ENCODE data around the gene ME3. TPM values are rescaled to one million over a fixed set of nuclear protein-coding genes. Genes with fewer than 3 reads are reported as not detected.

The ME3 gene
- 10 to 100 TPM in 2 of 12 donors, 1 to 10 TPM in 9, not detected in 1; 5.7 to 15.6 (median 8.1) TPM for polyA plus RNA-seq (ENCODE audit: insufficient read length in 12 of 12)
- long read RNA-seq, donor 1, partial matches to known transcripts, result 0 of 4 reads
- long read RNA-seq, donor 1, other reads (novel, unspliced or antisense), result 0 of 4 reads
- long read RNA-seq, donor 2, partial matches to known transcripts, result 0 of 2 reads
- long read RNA-seq, donor 2, other reads (novel, unspliced or antisense), result 0 of 2 reads
- long read RNA-seq, donor 3, result 0 reads
- long read RNA-seq, donor 4, result 0 reads
- long read RNA-seq, donor 5, result 0 reads
- long read RNA-seq, donor 6, result 0 reads
- long read RNA-seq, donor 7, partial matches to known transcripts, result 0 of 1 reads
- long read RNA-seq, donor 7, other reads (novel, unspliced or antisense), result 0 of 1 reads
- long read RNA-seq, donor 8, result 0 reads
- long read RNA-seq, donor 9, partial matches to known transcripts, result 0 of 2 reads
- long read RNA-seq, donor 9, other reads (novel, unspliced or antisense), result 0 of 2 reads
- long read RNA-seq, donor 10, partial matches to known transcripts, result 0 of 2 reads
- long read RNA-seq, donor 10, other reads (novel, unspliced or antisense), result 0 of 2 reads
- long read RNA-seq, donor 11, partial matches to known transcripts, result 0 of 1 reads
- long read RNA-seq, donor 11, other reads (novel, unspliced or antisense), result 0 of 1 reads

GRCh38 chr11:86672007-86672621, at the start of gene ME3:
Gene ME3 (minus strand): TSS chr11:86672616.
- peak; percentile 52 for DNase-seq

GRCh38 chr11:86722006-86722405, 49.6 kb upstream of the ME3 start:
- no peak for DNase-seq

GRCh38 chr11:86720546-86720945, 48.1 kb upstream of the ME3 start:
- DNase-seq, result no peak

GRCh38 chr11:86719781-86720463, 47.5 kb upstream of the ME3 start:
- no peak for DNase-seq

GRCh38 chr11:86718999-86719398, 46.6 kb upstream of the ME3 start:
- no peak for DNase-seq

GRCh38 chr11:86718521-86718920, 46.1 kb upstream of the ME3 start:
- DNase-seq, result no peak

- no peak for DNase-seq
Measured at GRCh38 chr11:86717817-86718501, 45.5 kb upstream of the ME3 start.

GRCh38 chr11:86715611-86716010, 43.2 kb upstream of the ME3 start:
- DNase-seq, result no peak

- no peak for DNase-seq
Measured at GRCh38 chr11:86713552-86713951, 41.1 kb upstream of the ME3 start.

GRCh38 chr11:86710936-86711335, 38.5 kb upstream of the ME3 start:
- DNase-seq, result no peak

- DNase-seq, result no peak
Measured at GRCh38 chr11:86708669-86709068, 36.3 kb upstream of the ME3 start.

GRCh38 chr11:86706338-86707131, 34.1 kb upstream of the ME3 start:
- DNase-seq, result no peak

GRCh38 chr11:86704710-86705109, 32.3 kb upstream of the ME3 start:
- DNase-seq, result no peak

- DNase-seq, result no peak
Measured at GRCh38 chr11:86703987-86704386, 31.6 kb upstream of the ME3 start.

GRCh38 chr11:86702220-86702983, 30.0 kb upstream of the ME3 start:
- no peak for DNase-seq

GRCh38 chr11:86699040-86699791, 26.8 kb upstream of the ME3 start:
- no peak for DNase-seq

- no peak for DNase-seq
Measured at GRCh38 chr11:86698639-86699038, 26.2 kb upstream of the ME3 start.

GRCh38 chr11:86696451-86696850, 24.0 kb upstream of the ME3 start:
- DNase-seq, result no peak

GRCh38 chr11:86696004-86696403, 23.6 kb upstream of the ME3 start:
- DNase-seq, result no peak

Measured in muscle of arm (tissue), 14 donors.